GM18907 (cell line): ENCODE data around the gene TARBP1.

Source experiments
- ATAC-seq: cut with Tn5 transposase; IDR thresholded peaks from one replicate; pipeline ENCODE4 v1.9.1; 2021; ENCODE audit warnings: mild to moderate bottlenecking, moderate library complexity; ENCODE audit not compliant: unreplicated experiment

Gene TARBP1

GRCh38 chr1:234458352-234459017 lies 20.5 kb downstream of the TARBP1 start:
- ATAC-seq, result no peak

GRCh38 chr1:234454926-234455325 lies 24.1 kb downstream of the TARBP1 start:
- no peak for ATAC-seq

- no peak for ATAC-seq
These were observed 26.5 kb downstream of the TARBP1 start for GRCh38 chr1:234452406-234452965.

DNA sequence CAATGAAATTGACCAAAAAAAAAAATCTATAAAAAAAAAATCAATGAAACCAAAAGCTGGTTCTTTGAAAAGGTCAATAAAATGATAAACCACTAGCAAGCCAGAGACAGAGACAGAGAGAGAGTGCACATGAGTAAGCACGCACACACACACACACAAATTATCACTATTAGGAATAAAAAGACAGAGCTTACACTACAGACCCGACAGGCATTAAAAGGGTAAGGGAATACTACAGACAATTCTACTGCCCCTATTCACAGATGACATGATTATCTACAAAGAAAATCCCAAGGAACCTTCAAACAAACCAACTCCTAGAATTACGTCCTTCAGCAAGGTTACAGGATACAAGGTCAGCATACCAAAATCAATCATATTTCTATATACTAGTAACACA lies 38.6 kb downstream of the TARBP1 start:
- ATAC-seq, result no peak

- ATAC-seq, result no peak
These were observed 40.4 kb downstream of the TARBP1 start for GRCh38 chr1:234438579-234438978.

- ATAC-seq, result no peak
These were observed 41.4 kb downstream of the TARBP1 start for GRCh38 chr1:234437423-234438171.

DNA sequence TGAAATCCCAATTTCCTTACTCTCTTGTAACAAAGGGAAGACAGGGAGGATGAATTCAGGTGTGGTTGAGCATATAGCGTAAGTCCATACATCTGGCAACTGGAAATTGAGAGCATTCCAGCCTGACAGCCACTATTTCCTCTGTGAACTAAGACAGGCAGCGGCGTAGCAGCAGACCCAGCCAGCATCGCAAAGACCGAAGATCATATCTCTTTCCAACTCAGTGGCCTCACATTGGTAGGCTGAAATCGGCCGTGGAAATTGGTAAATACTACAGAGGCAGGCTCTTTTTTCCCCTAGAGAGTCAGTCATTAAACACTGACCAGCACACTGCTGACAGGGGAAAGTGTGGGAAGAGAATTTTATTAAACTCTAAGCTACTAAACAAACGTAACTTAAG lies 43.4 kb downstream of the TARBP1 start:
- no peak for ATAC-seq

GRCh38 chr1:234434706-234435105 lies 44.3 kb downstream of the TARBP1 start:
- no peak for ATAC-seq

DNA sequence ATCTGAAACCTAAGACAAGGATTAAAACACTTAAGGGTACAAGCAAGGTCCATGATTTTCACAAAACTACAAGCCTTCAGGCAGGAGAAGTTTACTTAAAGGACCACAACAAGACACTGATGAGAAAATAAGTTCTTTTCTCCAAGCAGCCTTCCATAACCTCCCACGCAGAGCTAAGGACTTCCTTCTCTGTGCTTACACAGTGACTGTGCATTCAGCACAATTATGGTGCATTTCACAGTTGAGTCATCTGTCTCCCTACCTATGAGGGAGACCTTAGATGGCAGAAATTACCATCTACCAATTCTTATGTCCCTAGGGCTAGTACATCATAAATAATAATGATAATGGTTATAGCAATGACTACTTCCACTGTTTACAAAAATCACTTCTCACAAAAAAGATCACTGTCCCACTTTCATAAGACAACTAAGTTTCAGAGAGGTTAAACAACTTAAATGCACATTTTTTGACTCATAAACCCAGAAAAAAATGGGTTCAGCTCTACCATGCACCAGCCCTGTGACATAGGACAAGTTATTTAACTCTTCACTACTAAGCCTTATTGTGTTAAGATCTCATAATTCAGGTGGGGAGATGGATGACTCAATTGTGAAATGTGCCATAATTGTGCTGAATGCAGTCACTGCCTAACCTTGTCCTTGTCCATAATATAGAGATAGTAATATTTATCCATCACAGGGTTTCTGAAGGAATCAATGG lies 45.3 kb downstream of the TARBP1 start:
- no peak for ATAC-seq

GRCh38 chr1:234431255-234431654 lies 47.7 kb downstream of the TARBP1 start:
- no peak for ATAC-seq

GRCh38 chr1:234430691-234431090 lies 48.3 kb downstream of the TARBP1 start:
- no peak for ATAC-seq

GRCh38 chr1:234429434-234429806 lies 49.6 kb downstream of the TARBP1 start:
- no peak for ATAC-seq

DNA sequence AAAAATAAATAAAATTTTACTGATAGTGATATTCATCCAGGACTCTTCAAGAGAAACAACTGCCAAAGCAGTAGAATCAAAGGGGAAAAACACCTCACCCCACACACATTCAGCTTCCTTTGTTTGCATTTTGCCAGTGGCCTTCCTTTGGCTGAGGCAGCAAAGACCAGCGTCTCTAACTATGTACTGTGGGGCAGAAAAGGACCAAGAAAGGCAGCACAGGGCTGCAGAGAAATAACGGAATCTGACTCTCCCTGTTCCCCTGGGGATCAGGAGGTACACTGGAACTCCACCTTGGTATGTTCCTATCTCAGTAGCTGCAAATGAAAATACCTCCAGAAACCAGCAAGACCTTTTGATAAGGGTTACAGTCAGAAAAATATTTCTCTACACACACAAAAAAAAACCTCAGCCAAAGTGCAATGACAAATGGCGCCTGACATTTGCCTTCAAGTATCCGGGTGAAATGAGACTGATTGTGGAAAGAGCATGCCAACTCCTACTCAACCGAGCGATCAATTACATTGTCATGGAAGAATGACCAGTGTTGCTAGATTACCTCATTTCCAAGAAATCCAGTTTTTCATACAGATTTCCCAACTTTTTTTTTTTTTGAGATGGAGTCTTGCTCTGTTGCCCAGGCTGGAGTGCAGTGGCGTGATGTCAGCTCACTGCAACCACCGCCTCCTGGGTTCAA lies 50.9 kb downstream of the TARBP1 start:
- ATAC-seq, result no peak

GRCh38 chr1:234413990-234414389 lies 65.0 kb downstream of the TARBP1 start:
- no peak for ATAC-seq

GRCh38 chr1:234413485-234413884 lies 65.5 kb downstream of the TARBP1 start:
- no peak for ATAC-seq

GRCh38 chr1:234412830-234413229 lies 66.1 kb downstream of the TARBP1 start:
- no peak for ATAC-seq

GRCh38 chr1:234409328-234409727 lies 69.7 kb downstream of the TARBP1 start:
- ATAC-seq, result no peak

DNA sequence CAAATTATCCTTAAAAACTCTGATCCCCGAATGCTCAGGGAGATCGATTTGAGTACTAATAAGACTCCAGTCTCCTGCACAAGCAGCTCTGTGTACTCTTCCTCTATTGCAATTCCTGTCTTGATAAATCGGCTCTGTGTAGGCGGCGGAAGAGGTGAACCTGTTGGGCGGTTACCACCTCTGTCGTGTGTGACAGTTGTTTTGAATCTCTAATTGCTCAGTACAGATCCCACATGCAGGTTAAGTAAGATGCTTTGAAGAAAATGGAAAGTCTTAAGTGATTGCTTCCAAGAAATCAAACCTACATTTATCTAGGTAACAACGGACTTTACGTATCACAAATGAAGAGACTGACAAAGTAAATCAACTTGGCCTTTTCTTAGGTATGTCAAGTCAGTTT lies 70.2 kb downstream of the TARBP1 start:
- no peak for ATAC-seq

DNA sequence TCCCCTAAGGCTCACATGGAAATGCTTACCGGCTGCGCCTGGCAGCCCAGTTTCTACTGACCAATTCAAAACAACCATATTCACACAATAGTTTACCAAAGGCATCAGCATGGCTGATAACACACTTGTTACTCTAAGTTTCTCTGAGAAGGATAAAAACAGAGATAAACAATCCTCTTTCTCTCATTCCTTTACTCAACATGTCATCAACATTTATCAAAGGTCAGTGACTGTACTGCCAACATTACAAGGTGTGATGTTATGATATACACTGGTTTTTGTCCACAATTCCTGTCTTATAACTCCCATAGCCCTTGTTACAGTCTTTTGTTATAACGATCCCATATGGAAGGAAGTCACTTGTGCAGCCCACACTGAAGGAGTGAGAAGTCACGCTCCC lies 72.1 kb downstream of the TARBP1 start:
- no peak for ATAC-seq

DNA sequence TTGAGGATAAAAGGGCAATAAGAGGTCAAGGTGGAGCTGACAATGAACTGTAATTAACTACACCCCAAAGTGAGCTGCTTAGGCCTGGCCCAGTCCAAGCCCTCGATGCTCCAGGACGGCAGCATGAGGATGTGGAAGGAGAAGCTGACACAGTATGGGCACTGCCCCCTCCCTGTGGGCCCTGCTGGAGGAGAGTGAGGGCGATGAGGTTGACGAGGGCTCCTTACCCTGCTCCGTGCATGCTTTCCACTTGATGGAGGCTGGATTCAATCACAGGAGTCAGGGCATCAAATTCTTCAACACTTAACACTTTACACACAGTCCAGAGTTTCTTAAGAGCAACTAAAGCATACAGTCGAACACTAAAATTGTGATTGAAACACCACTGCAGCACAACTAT lies 73.3 kb downstream of the TARBP1 start:
- no peak for ATAC-seq

- ATAC-seq, result no peak
These were observed 76.0 kb downstream of the TARBP1 start for GRCh38 chr1:234402939-234403338.
